AML-193 (cell line): ENCODE measurements around the gene FIGNL1.

Experiments used
- DNase-seq, 2 experiments: peaks; one replicate each; lab custom pipeline; 2025; lab: John Stamatoyannopoulos, UW

Gene FIGNL1

DNA sequence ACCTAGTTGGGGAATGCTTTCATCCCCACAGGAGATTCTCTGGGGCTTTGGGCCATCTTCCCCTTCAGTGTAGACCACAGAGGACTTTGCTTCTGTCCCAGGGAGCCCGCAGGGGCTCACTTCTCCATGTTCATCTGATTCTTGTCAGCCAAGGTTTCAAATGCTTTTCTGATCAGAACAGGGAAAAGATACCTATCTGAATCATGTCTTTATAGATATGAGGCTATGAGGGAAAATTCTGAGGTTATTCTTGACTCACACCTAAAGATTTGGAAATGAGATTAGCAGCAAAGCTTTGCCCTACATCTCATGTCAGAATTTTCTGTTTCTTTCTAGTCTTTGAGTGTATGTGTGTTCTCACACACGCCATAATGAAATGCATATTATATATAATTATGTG, 53.3 kb downstream of the FIGNL1 start:
- no peak for DNase-seq

DNA sequence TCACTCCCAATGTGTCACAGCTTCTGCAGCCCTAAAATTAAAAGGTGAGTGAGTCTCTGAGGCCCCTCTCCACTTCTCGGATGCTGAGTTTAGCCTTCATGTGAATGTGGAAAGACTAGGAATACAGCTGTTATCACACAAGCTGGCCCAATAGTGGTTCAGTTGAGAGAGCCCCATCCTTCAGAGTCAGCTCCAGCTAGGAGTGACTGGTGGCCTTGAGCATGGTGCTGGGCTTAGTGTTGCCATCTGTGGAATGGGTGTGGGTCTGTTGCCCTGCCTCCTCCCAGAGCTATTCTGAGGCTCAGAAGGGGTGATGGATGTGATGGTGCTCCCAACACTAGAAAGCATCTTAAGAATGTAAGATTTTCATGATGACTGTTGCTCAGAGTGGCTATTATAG, 55.8 kb downstream of the FIGNL1 start:
- DNase-seq: no peak
